K562 (cell line): ENCODE measurements around the gene PDE4D. TPM values are rescaled to one million over a fixed set of nuclear protein-coding genes. Genes with fewer than 3 reads are reported as not detected.

ENCODE experiments used
- ATAC-seq: fragments of 200-7000 bp; cut with Tn5 transposase; 3 replicates; pipeline ENCODE4 v1.9.1; 2020; ENCODE audit warnings: moderate library complexity
- BruUV-seq: library from RNA; stranded (reverse); fragments of 400-500 nt; replicated peaks from 2 replicates; lab custom pipeline; 2021; lab: Mats Ljungman, UMichigan
- CTCF ChIA-PET: fragments of 300-600 bp; formaldehyde crosslinking; extraction: SDS; loops from one replicate; lab custom pipeline; 2021; ENCODE audit warnings: low intra/inter-chr PET ratio; lab: Yijun Ruan, JAX
- POLR2A ChIA-PET: fragments of 300-600, 350-650 bp; sonication (Branson Sonifier 250); formaldehyde crosslinking; extraction: SDS; loops from one replicate; lab custom pipeline; 2021; ENCODE audit warnings: antibody characterized with exemption, inconsistent platforms; lab: Yijun Ruan, JAX
- DNase-seq, 4 experiments: peaks; one replicate each; pipeline versions ENCODE4 v3.0.0 to v3.0.0-alpha.2; 2011 to 2018; ENCODE audit warnings: low spot score in 3 of 4, mixed read lengths in 3 of 4; ENCODE audit errors: extremely low read depth in 1 of 4
- FAIRE-seq: peaks from 2 replicates; lab custom pipeline; 2011; peaks lifted over from hg19 to GRCh38; lab: Jason Lieb, UNC
- H2AFZ ChIP-seq: 2 replicates; pipeline ENCODE4 v1.6.0; 2011; ENCODE audit warnings: low read depth, low read length, control low read depth, inconsistent platforms
- H3K27ac ChIP-seq: fragments of 200-600 bp; 3 replicates; pipeline ENCODE4 v1.8.0; 2011; ENCODE audit warnings: low read depth, mild to moderate bottlenecking, control low read depth, inconsistent platforms, low read length, moderate library complexity, mixed read lengths; ENCODE audit errors: extremely low read depth
- H3K27me3 ChIP-seq, 2 experiments: fragments of 300-600 bp in 1 of 2; 2 replicates in 1 of 2; 3 replicates in 1 of 2; pipeline versions ENCODE4 v1.6.0 to v1.8.0; 2011; ENCODE audit warnings: inconsistent platforms in 2 of 2, low read length in 2 of 2, mild to moderate bottlenecking in 1 of 2, mixed read lengths in 1 of 2, moderate library complexity in 1 of 2; ENCODE audit not compliant: control insufficient read depth in 2 of 2, insufficient read depth in 2 of 2
- H3K36me3 ChIP-seq: fragments of 300-600 bp; 3 replicates; pipeline ENCODE4 v1.8.0; 2011; ENCODE audit warnings: mild to moderate bottlenecking, low read length, inconsistent platforms; ENCODE audit not compliant: control insufficient read depth, insufficient read depth
- H3K4me1 ChIP-seq, 2 experiments: fragments of 200-600 bp in 1 of 2; replicated peaks in 1 of 2; 2 replicates in 1 of 2; 3 replicates in 1 of 2; pipeline versions ENCODE4 v1.5.1 to v1.8.0; 2011; ENCODE audit warnings: inconsistent platforms in 2 of 2, low read length in 2 of 2, mild to moderate bottlenecking in 1 of 2, mixed read lengths in 1 of 2, moderate library complexity in 1 of 2; ENCODE audit not compliant: control insufficient read depth in 2 of 2, insufficient read depth in 2 of 2
- H3K4me2 ChIP-seq: 2 replicates; pipeline ENCODE4 v1.6.1; 2011; ENCODE audit warnings: low read length, control low read depth, inconsistent platforms, mixed read lengths; ENCODE audit not compliant: insufficient read depth
- H3K4me3 ChIP-seq: fragments of 200-600 bp; sonication (generic), shearing (Covaris generic); 2 replicates; pipeline ENCODE4 v1.5.1; 2016; ENCODE audit warnings: control low read depth, inconsistent platforms
- H3K79me2 ChIP-seq: fragments of 200-600 bp; 3 replicates; pipeline ENCODE4 v1.8.0; 2011; ENCODE audit warnings: low read length, inconsistent platforms; ENCODE audit not compliant: control insufficient read depth, insufficient read depth
- H3K9ac ChIP-seq, 2 experiments: 2 replicates each; pipeline versions ENCODE4 v1.6.0 to v1.6.1; 2011; ENCODE audit warnings: low read depth in 2 of 2, low read length in 2 of 2, control low read depth in 1 of 2, inconsistent platforms in 1 of 2, mild to moderate bottlenecking in 1 of 2, mixed read lengths in 1 of 2; ENCODE audit not compliant: insufficient read depth in 1 of 2
- H3K9me1 ChIP-seq: one replicate; pipeline ENCODE4 v1.6.0; 2011; ENCODE audit warnings: inconsistent platforms, mild to moderate bottlenecking, low read length, moderate library complexity; ENCODE audit not compliant: control insufficient read depth, insufficient read depth
- H3K9me3 ChIP-seq: replicated peaks from 2 replicates; pipeline ENCODE4 v1.5.1; 2011; ENCODE audit warnings: low read depth, low read length, inconsistent platforms; ENCODE audit not compliant: control insufficient read depth, insufficient read depth
- H4K20me1 ChIP-seq: replicated peaks from 2 replicates; pipeline ENCODE4 v1.6.1; 2011; ENCODE audit warnings: low read length, inconsistent platforms, mixed read lengths; ENCODE audit not compliant: control insufficient read depth, insufficient read depth
- BCOR ChIP-seq: fragments of 450-650 bp; IDR thresholded peaks from 2 replicates; pipeline ENCODE4 v1.6.1; 2016
- KAT8 ChIP-seq: fragments of 450-650 bp; IDR thresholded peaks from 2 replicates; pipeline ENCODE4 v1.6.1; 2016; ENCODE audit warnings: low read depth, mild to moderate bottlenecking
- KLF6 ChIP-seq: fragments of 250-450 bp; sonication (Bioruptor Pico); IDR thresholded peaks from 2 replicates; pipeline ENCODE4 v1.4.0; 2020; ENCODE audit warnings: mild to moderate bottlenecking, moderate library complexity, borderline replicate concordance
- XRCC4 ChIP-seq: IDR thresholded peaks from one replicate; pipeline ENCODE4 v1.6.1; 2011; ENCODE audit not compliant: insufficient read depth, insufficient read length; ENCODE audit errors: extremely low read depth
- WGBS: fragments of 100-300 bp; shearing (Covaris generic); methylation state at CpG from one replicate; pipeline ENCODE4 v1.1.6; 2016; ENCODE audit warnings: low coverage, mixed read lengths; ENCODE audit not compliant: insufficient coverage; ENCODE audit errors: missing lambda C conversion rate; 5-methylcytosine and 5-hydroxymethylcytosine counted together
- in situ Hi-C: fragments of 300-500 bp; cut with MboI; formaldehyde crosslinking; loops from 4 replicates; pipeline ENCODE4 v1.15.0; 2018; ENCODE audit warnings: inconsistent platforms, mixed read lengths
- intact Hi-C: fragments of 100-400 bp; cut with micrococcal nuclease; formaldehyde crosslinking; loops from 2 replicates; pipeline ENCODE4 v1.14.2; 2022
- polyA plus RNA-seq, 8 experiments: library from polyadenylated mRNA; depleted of rRNA in 4 of 8; stranded (reverse) in 5 of 8; unstranded in 3 of 8; fragments of >200 nt; fragmentation: Nextera tagmentation in 2 of 8; fragmentation: Illumina TruSeq in 1 of 8; extraction: Ambion mirVana in 2 of 8; extraction: Trizol in 1 of 8; gene quantifications; 2 replicates each; pipeline versions ENCODE4 v1.2.1 to v1.2.3, GENCODE V29; 2011 to 2014; ENCODE audit warnings: inconsistent platforms in 1 of 8, missing spikeins in 1 of 8
- total RNA-seq, 7 experiments: library from RNA; depleted of rRNA in 6 of 7; stranded (reverse); fragments of >200 nt in 6 of 7; fragmentation: Illumina TruSeq in 2 of 7; extraction: Trizol in 2 of 7; gene quantifications; 2 replicates each; pipeline versions ENCODE4 v1.2.1 to v1.2.3, GENCODE V29; 2011 to 2021; ENCODE audit warnings: low replicate concordance in 1 of 7

PDE4D gene
- total and polyA plus RNA-seq, 9 of the 15 experiments (the other 6 are each of a cell fraction or from before 2014, with no cell fraction given), result 0.04 to 0.46 (median 0.13) TPM

DNA sequence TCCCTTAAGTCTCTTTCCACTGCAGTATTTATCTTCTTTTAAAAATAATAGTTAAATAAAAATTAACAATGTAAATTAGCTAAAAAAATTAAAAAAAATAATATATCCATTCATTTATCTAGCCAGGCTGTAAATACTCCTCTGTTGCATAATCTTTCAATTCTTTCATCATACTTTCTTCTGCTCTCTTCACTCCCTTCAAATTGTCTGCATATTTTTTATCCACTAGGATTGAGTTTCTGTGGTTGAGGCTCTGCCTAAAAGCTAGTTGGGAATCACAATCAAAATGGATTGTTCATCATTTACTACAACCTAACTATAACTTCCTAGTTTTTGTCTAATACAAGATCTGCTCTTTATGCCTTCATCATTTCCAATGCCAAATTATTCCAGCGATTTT lies 182.2 kb downstream of the PDE4D start:
- 0% methylated on average over 1 of the region's 1 CpG for WGBS
- Histone ChIP-seq H4K20me1 (no peaks in the 10 kb centered on the region), H3K4me2 (no peak overlapping the region), H2AFZ (no peak overlapping the region), H3K9me3 (peaks cover 4% of the 10 kb centered on the region), H3K36me3 (no peaks in the 10 kb centered on the region), H3K4me3 (no peak overlapping the region), H3K27ac (no peak overlapping the region), H3K79me2 (no peaks in the 10 kb centered on the region), H3K27me3 (no peaks in the 10 kb centered on the region), H3K9ac (no peak overlapping the region), H3K4me1 (no peaks in the 10 kb centered on the region), H3K9me1 (no peaks in the 10 kb centered on the region)
- FAIRE-seq (no peak), ATAC-seq (no peak), DNase-seq (no peak)
- intact Hi-C loops (no loop called here), in situ Hi-C loops (no loop called here)
- BruUV-seq, result no TSS peak
- ChIA-PET POLR2A (no interaction called here), CTCF (no interaction called here)
- no peak for TF ChIP-seq KAT8
- no peak for TF ChIP-seq XRCC4

DNA sequence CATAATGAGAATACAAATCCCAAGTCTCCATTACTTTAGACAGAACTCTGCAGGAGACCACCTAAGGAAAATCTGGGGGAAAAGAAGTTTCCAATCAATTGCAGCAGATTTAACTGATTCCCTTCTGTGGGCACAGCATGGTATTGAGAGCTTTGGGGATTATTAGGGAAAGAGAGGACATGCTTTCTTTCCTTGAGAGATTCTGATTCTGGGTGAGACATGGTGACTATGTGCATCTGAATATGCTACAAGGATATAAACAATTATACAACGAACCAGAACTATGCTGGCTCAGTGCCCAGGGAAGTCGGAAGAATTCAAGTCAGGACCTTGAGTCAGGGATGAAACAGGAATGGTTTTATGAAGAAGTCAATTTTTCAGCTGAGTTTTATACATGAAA lies 183.7 kb downstream of the PDE4D start:
- ChIA-PET CTCF (no interaction called here), POLR2A (no interaction called here)
- Histone ChIP-seq H3K9me1 (no peaks in the 10 kb centered on the region), H3K36me3 (no peaks in the 10 kb centered on the region), H3K4me3 (no peak overlapping the region), H3K9me3 (peaks cover 4% of the 10 kb centered on the region), H3K27me3 (no peaks in the 10 kb centered on the region), H3K79me2 (no peaks in the 10 kb centered on the region), H3K4me1 (no peaks in the 10 kb centered on the region), H3K4me2 (no peak overlapping the region), H4K20me1 (no peaks in the 10 kb centered on the region), H2AFZ (no peak overlapping the region), H3K9ac (no peak overlapping the region), H3K27ac (no peak overlapping the region)
- intact Hi-C loops (no loop called here), in situ Hi-C loops (no loop called here)
- FAIRE-seq (no peak), ATAC-seq (no peak), DNase-seq (no peak)
- BruUV-seq, result no TSS peak
- WGBS, result 0% methylated on average over 2 of the region's 2 CpGs
- TF ChIP-seq KLF6 (CRISPR knock-in tag), result no peak
- no peak for TF ChIP-seq BCOR
- TF ChIP-seq, all 486 proteins: peak for 0
